ENCODE results near the gene ARL2.

GRCh38 chr11:64987998-64988854, 25.7 kb upstream of the ARL2 start:
- TF ChIP-seq CTCF (IDR thresholded peaks at IDR 0.05), result no peak
- no peak for TF ChIP-seq POLR2A (IDR thresholded peaks at IDR 0.05)
